K562 (cell line): ENCODE measurements around the gene GPR35. TPM values are rescaled to one million over a fixed set of nuclear protein-coding genes. Genes with fewer than 3 reads are reported as not detected.
A peak's percentile ranks its signal among the peaks of the same experiment; 100 is the strongest.

Experiments
- ARID4B ChIP-seq: sonication (generic); formaldehyde crosslinking; IDR thresholded peaks from 2 replicates; pipeline ENCODE4 v1.8.0; 2022; ENCODE audit warnings: mild to moderate bottlenecking, missing genetic modification reagents
- EWSR1 ChIP-seq: fragments of 450-650 bp; IDR thresholded peaks from 2 replicates; pipeline ENCODE4 v1.6.1; 2018; ENCODE audit warnings: borderline replicate concordance, mild to moderate bottlenecking, low read depth, moderate library complexity; ENCODE audit not compliant: partially characterized antibody
- HNRNPL ChIP-seq: fragments of 200-400 bp; formaldehyde crosslinking; IDR thresholded peaks from 2 replicates; pipeline ENCODE4 v1.6.1; 2017; ENCODE audit warnings: low read depth, mild to moderate bottlenecking, low read length
- NEUROD1 ChIP-seq: fragments of 150-350 bp; IDR thresholded peaks from 2 replicates; pipeline ENCODE4 v1.6.1; 2014; ENCODE audit warnings: borderline replicate concordance, low read length, low read depth; ENCODE audit not compliant: partially characterized antibody
- NFYB ChIP-seq: IDR thresholded peaks from 2 replicates; pipeline ENCODE4 v1.6.1; 2011; ENCODE audit warnings: mild to moderate bottlenecking, moderate library complexity; ENCODE audit not compliant: insufficient read length; ENCODE audit errors: extremely low read depth
- PML ChIP-seq: IDR thresholded peaks from 2 replicates; pipeline ENCODE4 v1.6.1; 2012; ENCODE audit warnings: low read length, inconsistent platforms
- POLR2B ChIP-seq: fragments of 450-650 bp; IDR thresholded peaks from 2 replicates; pipeline ENCODE4 v1.6.1; 2018; ENCODE audit warnings: low read depth; ENCODE audit not compliant: partially characterized antibody
- RREB1 ChIP-seq: fragments of 250-450 bp; sonication (Bioruptor Pico); IDR thresholded peaks from 2 replicates; pipeline ENCODE4 v1.4.0; 2020
- TCFL5 ChIP-seq: fragments of 250-450 bp; sonication (Bioruptor Pico); conservative IDR thresholded peaks from 2 replicates; pipeline ENCODE4 v1.6.1; 2021; ENCODE audit warnings: mild to moderate bottlenecking, moderate library complexity, matching md5 sums
- ZNF780A ChIP-seq: fragments of 250-450 bp; sonication (Bioruptor Pico); IDR thresholded peaks from 2 replicates; pipeline ENCODE4 v1.5.0; 2021; ENCODE audit warnings: mild to moderate bottlenecking
- polyA plus RNA-seq, 8 experiments: library from polyadenylated mRNA; depleted of rRNA in 4 of 8; stranded (reverse) in 5 of 8; unstranded in 3 of 8; fragments of >200 nt; fragmentation: Nextera tagmentation in 2 of 8; fragmentation: Illumina TruSeq in 1 of 8; extraction: Ambion mirVana in 2 of 8; extraction: Trizol in 1 of 8; gene quantifications; 2 replicates each; pipeline versions ENCODE4 v1.2.1 to v1.2.3, GENCODE V29; 2011 to 2014; ENCODE audit warnings: inconsistent platforms in 1 of 8, missing spikeins in 1 of 8
- total RNA-seq, 7 experiments: library from RNA; depleted of rRNA in 6 of 7; stranded (reverse); fragments of >200 nt in 6 of 7; fragmentation: Illumina TruSeq in 2 of 7; extraction: Trizol in 2 of 7; gene quantifications; 2 replicates each; pipeline versions ENCODE4 v1.2.1 to v1.2.3, GENCODE V29; 2011 to 2021; ENCODE audit warnings: low replicate concordance in 1 of 7

Gene GPR35
- total and polyA plus RNA-seq, 9 of the 15 experiments (the other 6 are each of a cell fraction or from before 2014, with no cell fraction given) = 0.04 to 0.50 (median 0.29) TPM; not detected in 3

- no peak for TF ChIP-seq NFYB
- TF ChIP-seq PML = no peak
- peak; percentile 39 for TF ChIP-seq POLR2B
- TF ChIP-seq RREB1 (CRISPR knock-in tag) = no peak
- no peak for TF ChIP-seq TCFL5 (CRISPR knock-in tag)
- TF ChIP-seq ARID4B (CRISPR knock-in tag) = no peak
- no peak for TF ChIP-seq ZNF780A
- no peak for TF ChIP-seq HNRNPL
- no peak for TF ChIP-seq NEUROD1
- TF ChIP-seq EWSR1 = no peak
These were observed 40.7 kb upstream of the GPR35 start (continued) for GRCh38 chr2:240584486-240585031.
